Measurements from ENCODE around the gene APIP.

Gene APIP

DNA sequence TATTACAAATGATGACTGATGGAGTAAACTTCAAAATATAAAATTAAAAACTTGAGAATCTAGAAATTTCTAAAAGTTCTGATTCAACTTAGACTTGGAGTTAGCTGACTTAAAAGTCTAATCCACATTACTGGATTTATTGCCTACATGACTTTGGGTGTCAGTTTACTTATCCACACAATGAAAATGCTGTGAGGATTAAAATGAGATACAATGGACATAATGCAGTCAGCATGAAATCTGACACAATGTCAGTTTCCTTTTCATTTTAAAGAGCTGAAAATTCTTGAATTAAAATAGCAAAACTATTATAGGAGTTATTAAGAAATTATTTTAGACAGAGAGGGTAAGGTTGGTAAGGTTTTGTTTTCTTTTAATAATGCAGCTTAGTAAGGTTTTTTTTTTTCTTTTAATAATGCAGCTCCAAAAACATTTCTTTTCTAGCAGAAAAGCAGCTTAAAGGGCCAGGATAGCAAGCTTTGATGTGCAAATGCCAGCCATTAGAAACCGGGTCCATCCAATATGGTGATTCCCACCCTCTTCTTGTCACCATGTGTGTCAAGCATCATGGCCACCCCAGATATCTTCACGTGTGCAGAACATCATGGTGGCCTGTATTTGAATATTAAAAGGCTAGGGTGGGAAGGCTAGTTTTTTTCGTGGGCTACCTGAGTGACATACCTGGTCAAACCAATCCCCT lies 18.9 kb downstream of the APIP start:
- CTCF ChIA-PET: interaction anchor here (0.5 to 4.8 kb wide), 11 partner anchors 8 to 776 kb away, joined by 3 to 34 read pairs (median 4); no protein-coding TSS in a partner anchor

More for the DNA sequence above, 18.9 kb downstream of the APIP start:
- Histone ChIP-seq H3K27ac (ENCODE audit: extremely low read depth, low read depth, low read length) (no peak overlapping the region), H3K4me1 (ENCODE audit: control insufficient read depth, insufficient read depth, low read length) (no peaks in the 10 kb centered on the region), H3K36me3 (ENCODE audit: control insufficient read depth in 2 of 2, insufficient read depth in 1 of 2, low read length in 2 of 2) (no peaks in the 10 kb centered on the region), H3K4me3 (ENCODE audit: low read depth, low read length) (no peak overlapping the region), H3K9me3 (ENCODE audit: control insufficient read depth, insufficient read depth, low read depth, low read length) (no peaks in the 10 kb centered on the region)
- POLR2A ChIA-PET: no interaction called here
- TF ChIP-seq, protein P1, sequence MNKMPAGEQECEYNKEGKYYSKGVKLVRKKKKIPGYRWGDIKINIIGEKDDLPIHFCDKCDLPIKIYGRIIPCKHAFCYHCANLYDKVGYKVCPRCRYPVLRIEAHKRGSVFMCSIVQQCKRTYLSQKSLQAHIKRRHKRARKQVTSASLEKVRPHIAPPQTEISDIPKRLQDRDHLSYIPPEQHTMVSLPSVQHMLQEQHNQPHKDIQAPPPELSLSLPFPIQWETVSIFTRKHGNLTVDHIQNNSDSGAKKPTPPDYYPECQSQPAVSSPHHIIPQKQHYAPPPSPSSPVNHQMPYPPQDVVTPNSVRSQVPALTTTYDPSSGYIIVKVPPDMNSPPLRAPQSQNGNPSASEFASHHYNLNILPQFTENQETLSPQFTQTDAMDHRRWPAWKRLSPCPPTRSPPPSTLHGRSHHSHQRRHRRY (tag by site-specific recombination; IDR thresholded peaks at IDR 0.05): no peak
- TF ChIP-seq ZNF677 (tag by site-specific recombination; IDR thresholded peaks at IDR 0.05) (no peak), EGR2 (tag by site-specific recombination; IDR thresholded peaks at IDR 0.05; ENCODE audit: low read depth) (no peak), ZNF169 (tag by site-specific recombination; IDR thresholded peaks at IDR 0.05) (no peak), ZBTB8A (tag by site-specific recombination; IDR thresholded peaks at IDR 0.05) (no peak), ZXDB (tag by site-specific recombination; IDR thresholded peaks at IDR 0.05) (no peak), GLI2 (tag by site-specific recombination; IDR thresholded peaks at IDR 0.05; ENCODE audit: borderline replicate concordance, low read depth) (no peak), IKZF3 (tag by site-specific recombination; IDR thresholded peaks at IDR 0.05) (no peak), ZNF624 (tag by site-specific recombination; IDR thresholded peaks at IDR 0.05) (no peak), ZNF211 (tag by site-specific recombination; IDR thresholded peaks at IDR 0.05; ENCODE audit: low read depth) (no peak)
- TF ChIP-seq, protein P2, sequence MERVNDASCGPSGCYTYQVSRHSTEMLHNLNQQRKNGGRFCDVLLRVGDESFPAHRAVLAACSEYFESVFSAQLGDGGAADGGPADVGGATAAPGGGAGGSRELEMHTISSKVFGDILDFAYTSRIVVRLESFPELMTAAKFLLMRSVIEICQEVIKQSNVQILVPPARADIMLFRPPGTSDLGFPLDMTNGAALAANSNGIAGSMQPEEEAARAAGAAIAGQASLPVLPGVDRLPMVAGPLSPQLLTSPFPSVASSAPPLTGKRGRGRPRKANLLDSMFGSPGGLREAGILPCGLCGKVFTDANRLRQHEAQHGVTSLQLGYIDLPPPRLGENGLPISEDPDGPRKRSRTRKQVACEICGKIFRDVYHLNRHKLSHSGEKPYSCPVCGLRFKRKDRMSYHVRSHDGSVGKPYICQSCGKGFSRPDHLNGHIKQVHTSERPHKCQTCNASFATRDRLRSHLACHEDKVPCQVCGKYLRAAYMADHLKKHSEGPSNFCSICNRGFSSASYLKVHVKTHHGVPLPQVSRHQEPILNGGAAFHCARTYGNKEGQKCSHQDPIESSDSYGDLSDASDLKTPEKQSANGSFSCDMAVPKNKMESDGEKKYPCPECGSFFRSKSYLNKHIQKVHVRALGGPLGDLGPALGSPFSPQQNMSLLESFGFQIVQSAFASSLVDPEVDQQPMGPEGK (tag by site-specific recombination; IDR thresholded peaks at IDR 0.05): no peak
- TF ChIP-seq, protein P3, sequence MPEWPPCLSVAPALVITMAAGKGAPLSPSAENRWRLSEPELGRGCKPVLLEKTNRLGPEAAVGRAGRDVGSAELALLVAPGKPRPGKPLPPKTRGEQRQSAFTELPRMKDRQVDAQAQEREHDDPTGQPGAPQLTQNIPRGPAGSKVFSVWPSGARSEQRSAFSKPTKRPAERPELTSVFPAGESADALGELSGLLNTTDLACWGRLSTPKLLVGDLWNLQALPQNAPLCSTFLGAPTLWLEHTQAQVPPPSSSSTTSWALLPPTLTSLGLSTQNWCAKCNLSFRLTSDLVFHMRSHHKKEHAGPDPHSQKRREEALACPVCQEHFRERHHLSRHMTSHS (tag by site-specific recombination; IDR thresholded peaks at IDR 0.05): no peak
- TF ChIP-seq, protein P4, sequence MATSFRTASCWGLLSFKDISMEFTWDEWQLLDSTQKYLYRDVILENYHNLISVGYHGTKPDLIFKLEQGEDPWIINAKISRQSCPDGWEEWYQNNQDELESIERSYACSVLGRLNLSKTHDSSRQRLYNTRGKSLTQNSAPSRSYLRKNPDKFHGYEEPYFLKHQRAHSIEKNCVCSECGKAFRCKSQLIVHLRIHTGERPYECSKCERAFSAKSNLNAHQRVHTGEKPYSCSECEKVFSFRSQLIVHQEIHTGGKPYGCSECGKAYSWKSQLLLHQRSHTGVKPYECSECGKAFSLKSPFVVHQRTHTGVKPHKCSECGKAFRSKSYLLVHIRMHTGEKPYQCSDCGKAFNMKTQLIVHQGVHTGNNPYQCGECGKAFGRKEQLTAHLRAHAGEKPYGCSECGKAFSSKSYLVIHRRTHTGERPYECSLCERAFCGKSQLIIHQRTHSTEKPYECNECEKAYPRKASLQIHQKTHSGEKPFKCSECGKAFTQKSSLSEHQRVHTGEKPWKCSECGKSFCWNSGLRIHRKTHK (tag by site-specific recombination; IDR thresholded peaks at IDR 0.05): no peak
- TF ChIP-seq, protein P5, sequence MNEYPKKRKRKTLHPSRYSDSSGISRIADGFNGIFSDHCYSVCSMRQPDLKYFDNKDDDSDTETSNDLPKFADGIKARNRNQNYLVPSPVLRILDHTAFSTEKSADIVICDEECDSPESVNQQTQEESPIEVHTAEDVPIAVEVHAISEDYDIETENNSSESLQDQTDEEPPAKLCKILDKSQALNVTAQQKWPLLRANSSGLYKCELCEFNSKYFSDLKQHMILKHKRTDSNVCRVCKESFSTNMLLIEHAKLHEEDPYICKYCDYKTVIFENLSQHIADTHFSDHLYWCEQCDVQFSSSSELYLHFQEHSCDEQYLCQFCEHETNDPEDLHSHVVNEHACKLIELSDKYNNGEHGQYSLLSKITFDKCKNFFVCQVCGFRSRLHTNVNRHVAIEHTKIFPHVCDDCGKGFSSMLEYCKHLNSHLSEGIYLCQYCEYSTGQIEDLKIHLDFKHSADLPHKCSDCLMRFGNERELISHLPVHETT (tag by site-specific recombination; IDR thresholded peaks at IDR 0.05): no peak
- TF ChIP-seq, protein P6, sequence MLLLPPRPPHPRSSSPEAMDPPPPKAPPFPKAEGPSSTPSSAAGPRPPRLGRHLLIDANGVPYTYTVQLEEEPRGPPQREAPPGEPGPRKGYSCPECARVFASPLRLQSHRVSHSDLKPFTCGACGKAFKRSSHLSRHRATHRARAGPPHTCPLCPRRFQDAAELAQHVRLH (tag by site-specific recombination; IDR thresholded peaks at IDR 0.05): no peak
- TF ChIP-seq, protein P7, sequence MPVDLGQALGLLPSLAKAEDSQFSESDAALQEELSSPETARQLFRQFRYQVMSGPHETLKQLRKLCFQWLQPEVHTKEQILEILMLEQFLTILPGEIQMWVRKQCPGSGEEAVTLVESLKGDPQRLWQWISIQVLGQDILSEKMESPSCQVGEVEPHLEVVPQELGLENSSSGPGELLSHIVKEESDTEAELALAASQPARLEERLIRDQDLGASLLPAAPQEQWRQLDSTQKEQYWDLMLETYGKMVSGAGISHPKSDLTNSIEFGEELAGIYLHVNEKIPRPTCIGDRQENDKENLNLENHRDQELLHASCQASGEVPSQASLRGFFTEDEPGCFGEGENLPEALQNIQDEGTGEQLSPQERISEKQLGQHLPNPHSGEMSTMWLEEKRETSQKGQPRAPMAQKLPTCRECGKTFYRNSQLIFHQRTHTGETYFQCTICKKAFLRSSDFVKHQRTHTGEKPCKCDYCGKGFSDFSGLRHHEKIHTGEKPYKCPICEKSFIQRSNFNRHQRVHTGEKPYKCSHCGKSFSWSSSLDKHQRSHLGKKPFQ (tag by site-specific recombination; IDR thresholded peaks at IDR 0.05): no peak
- TF ChIP-seq, protein P8, sequence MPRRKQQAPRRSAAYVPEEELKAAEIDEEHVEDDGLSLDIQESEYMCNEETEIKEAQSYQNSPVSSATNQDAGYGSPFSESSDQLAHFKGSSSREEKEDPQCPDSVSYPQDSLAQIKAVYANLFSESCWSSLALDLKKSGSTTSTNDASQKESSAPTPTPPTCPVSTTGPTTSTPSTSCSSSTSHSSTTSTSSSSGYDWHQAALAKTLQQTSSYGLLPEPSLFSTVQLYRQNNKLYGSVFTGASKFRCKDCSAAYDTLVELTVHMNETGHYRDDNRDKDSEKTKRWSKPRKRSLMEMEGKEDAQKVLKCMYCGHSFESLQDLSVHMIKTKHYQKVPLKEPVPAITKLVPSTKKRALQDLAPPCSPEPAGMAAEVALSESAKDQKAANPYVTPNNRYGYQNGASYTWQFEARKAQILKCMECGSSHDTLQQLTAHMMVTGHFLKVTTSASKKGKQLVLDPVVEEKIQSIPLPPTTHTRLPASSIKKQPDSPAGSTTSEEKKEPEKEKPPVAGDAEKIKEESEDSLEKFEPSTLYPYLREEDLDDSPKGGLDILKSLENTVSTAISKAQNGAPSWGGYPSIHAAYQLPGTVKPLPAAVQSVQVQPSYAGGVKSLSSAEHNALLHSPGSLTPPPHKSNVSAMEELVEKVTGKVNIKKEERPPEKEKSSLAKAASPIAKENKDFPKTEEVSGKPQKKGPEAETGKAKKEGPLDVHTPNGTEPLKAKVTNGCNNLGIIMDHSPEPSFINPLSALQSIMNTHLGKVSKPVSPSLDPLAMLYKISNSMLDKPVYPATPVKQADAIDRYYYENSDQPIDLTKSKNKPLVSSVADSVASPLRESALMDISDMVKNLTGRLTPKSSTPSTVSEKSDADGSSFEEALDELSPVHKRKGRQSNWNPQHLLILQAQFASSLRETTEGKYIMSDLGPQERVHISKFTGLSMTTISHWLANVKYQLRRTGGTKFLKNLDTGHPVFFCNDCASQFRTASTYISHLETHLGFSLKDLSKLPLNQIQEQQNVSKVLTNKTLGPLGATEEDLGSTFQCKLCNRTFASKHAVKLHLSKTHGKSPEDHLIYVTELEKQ (tag by site-specific recombination; IDR thresholded peaks at IDR 0.05; ENCODE audit: borderline replicate concordance): no peak
